ENCODE measurements around the gene ARHGAP6. TPM values are rescaled to one million over a fixed set of nuclear protein-coding genes. Genes with fewer than 3 reads are reported as not detected.
A peak's percentile ranks its signal among the peaks of the same experiment; 100 is the strongest.

The ARHGAP6 gene
- total and polyA plus RNA-seq, 2 donors (not counting 3 experiments of a cell fraction or from before 2014, with no cell fraction given) = 0.69 to 0.83 TPM

DNA sequence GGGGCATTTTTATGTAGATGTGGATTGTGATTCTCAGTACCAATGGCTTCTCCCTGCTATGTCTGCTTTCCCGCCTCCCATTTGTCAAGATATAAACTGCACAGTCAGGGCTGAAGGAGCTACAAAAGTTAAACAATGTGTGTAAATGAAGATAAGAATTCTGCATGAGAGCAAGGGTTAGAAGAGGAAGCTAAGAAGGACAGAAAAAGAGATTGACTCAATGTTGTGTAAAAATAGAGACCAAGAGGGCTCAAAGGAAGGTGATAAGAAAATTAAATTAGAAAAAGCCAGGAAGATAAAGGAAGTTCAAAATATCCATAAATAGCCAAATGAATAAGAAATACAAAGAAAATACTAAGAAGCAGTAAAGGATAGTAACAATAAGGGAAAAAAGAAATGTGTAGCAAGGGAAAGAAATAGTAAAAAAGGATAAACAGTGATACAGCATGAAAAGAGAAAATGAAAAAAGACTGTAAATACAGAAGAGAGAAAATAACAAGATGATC, 290.1 kb downstream of the ARHGAP6 start:
- DNase-seq (ENCODE audit: low read depth, low spot score) = peak; percentile 16
- no peaks in the 10 kb centered on the region for H3K9me1 ChIP-seq (replicated peaks; ENCODE audit: control insufficient read depth, extremely low read depth, insufficient read depth, low read length)
- H3K36me3 ChIP-seq (ENCODE audit: control insufficient read depth in 2 of 2, extremely low read depth in 1 of 2, insufficient read depth in 2 of 2, low read length in 2 of 2) = no peaks in the 10 kb centered on the region
- no peak overlapping the region for H2AFZ ChIP-seq (ENCODE audit: low read depth, low read length)
- H3K4me2 ChIP-seq (ENCODE audit: insufficient read depth, low read length) = no peak overlapping the region
- CTCF ChIA-PET = no interaction called here
- TF ChIP-seq POLR2A (IDR thresholded peaks at IDR 0.05; ENCODE audit: low read depth, low read length) (no peak), MYC (IDR thresholded peaks at IDR 0.05; ENCODE audit: low read depth, low read length) (no peak), JUN (IDR thresholded peaks at IDR 0.05; ENCODE audit: borderline replicate concordance, insufficient read depth, insufficient read length, low read depth) (no peak), POLR2AphosphoS5 (IDR thresholded peaks at IDR 0.05; ENCODE audit: insufficient read depth, low read depth, low read length) (no peak), EZH2 (IDR thresholded peaks at IDR 0.05; ENCODE audit: borderline replicate concordance, low read depth, low read length, severe bottlenecking) (no peak), GATA2 (IDR thresholded peaks at IDR 0.05; ENCODE audit: insufficient read depth, insufficient read length, low read depth, low read length) (no peak), FOS (IDR thresholded peaks at IDR 0.05; ENCODE audit: borderline replicate concordance, insufficient read depth, low read length) (no peak)
- TF ChIP-seq, protein P1, sequence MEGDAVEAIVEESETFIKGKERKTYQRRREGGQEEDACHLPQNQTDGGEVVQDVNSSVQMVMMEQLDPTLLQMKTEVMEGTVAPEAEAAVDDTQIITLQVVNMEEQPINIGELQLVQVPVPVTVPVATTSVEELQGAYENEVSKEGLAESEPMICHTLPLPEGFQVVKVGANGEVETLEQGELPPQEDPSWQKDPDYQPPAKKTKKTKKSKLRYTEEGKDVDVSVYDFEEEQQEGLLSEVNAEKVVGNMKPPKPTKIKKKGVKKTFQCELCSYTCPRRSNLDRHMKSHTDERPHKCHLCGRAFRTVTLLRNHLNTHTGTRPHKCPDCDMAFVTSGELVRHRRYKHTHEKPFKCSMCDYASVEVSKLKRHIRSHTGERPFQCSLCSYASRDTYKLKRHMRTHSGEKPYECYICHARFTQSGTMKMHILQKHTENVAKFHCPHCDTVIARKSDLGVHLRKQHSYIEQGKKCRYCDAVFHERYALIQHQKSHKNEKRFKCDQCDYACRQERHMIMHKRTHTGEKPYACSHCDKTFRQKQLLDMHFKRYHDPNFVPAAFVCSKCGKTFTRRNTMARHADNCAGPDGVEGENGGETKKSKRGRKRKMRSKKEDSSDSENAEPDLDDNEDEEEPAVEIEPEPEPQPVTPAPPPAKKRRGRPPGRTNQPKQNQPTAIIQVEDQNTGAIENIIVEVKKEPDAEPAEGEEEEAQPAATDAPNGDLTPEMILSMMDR (IDR thresholded peaks at IDR 0.05; ENCODE audit: extremely low read depth in 1 of 2, insufficient read depth in 1 of 2, low read depth in 1 of 2, low read length in 2 of 2) = no peak
- TF ChIP-seq, protein P2, sequence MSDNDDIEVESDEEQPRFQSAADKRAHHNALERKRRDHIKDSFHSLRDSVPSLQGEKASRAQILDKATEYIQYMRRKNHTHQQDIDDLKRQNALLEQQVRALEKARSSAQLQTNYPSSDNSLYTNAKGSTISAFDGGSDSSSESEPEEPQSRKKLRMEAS (IDR thresholded peaks at IDR 0.05; ENCODE audit: insufficient read depth, insufficient read length) = no peak
- H3K9ac ChIP-seq (replicated peaks; ENCODE audit: extremely low read depth, insufficient read depth, low read length) = no peak overlapping the region
- no peak overlapping the region for H3K27ac ChIP-seq (ENCODE audit: insufficient read depth, low read depth, low read length)
- H3K79me2 ChIP-seq (ENCODE audit: control insufficient read depth, insufficient read depth, low read length) = no peaks in the 10 kb centered on the region
- intact Hi-C loops (cut with micrococcal nuclease) (no loop called here), dilution Hi-C loops (cut with MboI; ENCODE audit: extremely low pct_ligation_motif_present, low sequenced_read_pairs) (no loop called here)
- no peaks in the 10 kb centered on the region for H4K20me1 ChIP-seq (replicated peaks; ENCODE audit: control insufficient read depth, extremely low read depth, insufficient read depth, low read length)
- H3K27me3 ChIP-seq (ENCODE audit: control insufficient read depth in 2 of 2, insufficient read depth in 2 of 2, low read length in 2 of 2) = no peaks in the 10 kb centered on the region
- no peaks in the 10 kb centered on the region for H3K9me3 ChIP-seq (replicated peaks; ENCODE audit: control insufficient read depth, insufficient read depth, low read length)
- FAIRE-seq = no peak
- peaks cover 3% of the 10 kb centered on the region for H3K4me1 ChIP-seq (ENCODE audit: control insufficient read depth, extremely low read depth, insufficient read depth, low read length)
- POLR2A ChIA-PET = no interaction called here
- no peak overlapping the region for H3K4me3 ChIP-seq (replicated peaks in 1 of 3; ENCODE audit: insufficient read depth in 1 of 3, low read depth in 1 of 3, low read length in 3 of 3)
- BruUV-seq (replicated peaks) = no TSS peak
